Measurements from ENCODE around the gene IL2RA. TPM values are rescaled to one million over a fixed set of nuclear protein-coding genes. Genes with fewer than 3 reads are reported as not detected.

IL2RA gene
- total and polyA plus RNA-seq, 8 donors, result 0.11 to 4.1 (median 0.33) TPM

- H3K4me3 ChIP-seq, result peak overlapping the region; percentile 79 to 92
- H3K27ac ChIP-seq, result peak overlapping the region; percentile 97 to 98
- no peaks in the 10 kb centered on the region for H3K36me3 ChIP-seq
- TF ChIP-seq CTCF (IDR thresholded peaks at IDR 0.05), result no peak
- H3K9me3 ChIP-seq, result no peaks in the 10 kb centered on the region
- H3K4me1 ChIP-seq, result peaks cover 0 to 40% of the 10 kb centered on the region in 2 donors
- no peak for DNase-seq
- H3K27me3 ChIP-seq, result no peaks in the 10 kb centered on the region
- intact Hi-C loops (cut with DNase I), result no loop called here
- ATAC-seq, result no peak
Observed at GRCh38 chr10:5978230-5978489, 84.0 kb downstream of the IL2RA start.

GRCh38 chr10:5977471-5978229, 84.5 kb downstream of the IL2RA start, which contains the start of gene IL15RA:
TSS of gene IL15RA (minus strand) at chr10:5977543. CDS start at chr10:5977492, 51 bp downstream.
- Histone ChIP-seq H3K4me3 (peak within 1 kb of the TSS; percentile 79 to 92), H3K27ac (peak within 1 kb of the TSS; percentile 97 to 98), H3K27me3 (no peaks in the 10 kb centered on the region), H3K4me1 (peaks cover 0 to 45% of the 10 kb centered on the region in 2 donors), H3K9me3 (no peaks in the 10 kb centered on the region), H3K36me3 (no peaks in the 10 kb centered on the region)
- TF ChIP-seq CTCF (IDR thresholded peaks at IDR 0.05), result peak in 1 of 2 donors; percentile 13
- DNase-seq (peak; percentile 54 to 96 (median 78)), ATAC-seq (peak; percentile 85)
- intact Hi-C loops (cut with DNase I), result no loop called here

GRCh38 chr10:5976512-5977470, 85.4 kb downstream of the IL2RA start:
- Histone ChIP-seq H3K36me3 (no peaks in the 10 kb centered on the region), H3K4me3 (peak overlapping the region; percentile 79 to 92), H3K27ac (peak overlapping the region; percentile 97 to 98), H3K9me3 (no peaks in the 10 kb centered on the region), H3K4me1 (peaks cover 5 to 54% of the 10 kb centered on the region in 2 donors), H3K27me3 (no peaks in the 10 kb centered on the region)
- peak; percentile 59 for ATAC-seq
- intact Hi-C loops (cut with DNase I), result no loop called here
- no peak for TF ChIP-seq CTCF (IDR thresholded peaks at IDR 0.05)
- DNase-seq, result peak; percentile 48 to 87 (median 56)

- intact Hi-C loops (cut with DNase I), result no loop called here
- TF ChIP-seq CTCF (IDR thresholded peaks at IDR 0.05), result no peak
- no peaks in the 10 kb centered on the region for H3K9me3 ChIP-seq
- H3K36me3 ChIP-seq, result no peaks in the 10 kb centered on the region
- ATAC-seq (peak; percentile 12), DNase-seq (peak in 1 of 4 donors; percentile 58)
- H3K27ac ChIP-seq, result peak overlapping the region; percentile 97 to 98
- H3K27me3 ChIP-seq, result no peaks in the 10 kb centered on the region
- H3K4me1 ChIP-seq, result peaks cover 11 to 63% of the 10 kb centered on the region in 2 donors
- peak overlapping the region; percentile 79 to 92 for H3K4me3 ChIP-seq
Observed at GRCh38 chr10:5975641-5976473, 86.3 kb downstream of the IL2RA start.

Measured in left lung (tissue), 10 donors.